Measurements from ENCODE around the gene CAMKMT.
"Not testable (repeated sequence)": the region's sequence is repeated elsewhere in the genome, so short reads cannot be mapped to it uniquely, and the experiment has no call there.

CAMKMT gene

DNA sequence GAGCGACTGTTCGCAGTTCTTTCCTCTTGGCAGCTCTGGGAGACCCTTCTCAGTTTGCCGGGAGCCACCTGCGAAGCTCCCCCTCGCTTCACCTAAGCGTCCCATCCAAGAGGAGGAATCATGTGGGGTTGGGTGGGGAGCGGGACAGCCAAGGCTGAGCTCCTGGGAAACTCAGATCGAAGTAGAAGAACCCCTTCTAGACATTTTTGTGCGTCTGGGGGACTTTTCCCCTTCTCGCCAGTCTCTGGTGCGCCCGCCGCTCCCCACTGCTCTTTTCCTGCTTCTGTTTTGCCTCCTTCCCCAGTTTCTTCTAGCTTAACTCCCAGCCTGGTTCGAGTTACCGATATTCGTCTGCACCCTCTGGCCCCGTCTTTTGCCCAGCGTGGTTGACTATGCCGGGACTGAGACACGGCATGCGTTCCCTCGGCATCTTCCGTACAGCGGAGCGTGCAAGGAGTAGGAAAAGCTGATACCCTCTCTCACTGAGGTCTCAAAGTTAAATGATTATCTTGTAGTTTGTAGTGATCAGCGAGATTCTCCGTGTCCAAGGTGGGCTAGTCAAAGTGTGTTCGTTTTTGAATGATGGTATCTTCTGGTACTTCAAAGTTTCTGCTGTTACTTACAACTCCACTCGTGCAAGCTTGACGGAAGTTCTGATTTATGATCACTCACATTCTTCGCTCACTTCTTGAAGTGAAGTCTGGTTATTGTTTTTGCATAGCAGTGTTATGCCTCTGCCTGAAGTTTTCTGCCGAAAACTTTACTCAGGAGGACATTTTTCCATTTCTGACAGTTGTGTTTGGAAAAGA is 664 bp downstream of the CAMKMT start:
- DNase-seq, result peak; percentile 25

DNA sequence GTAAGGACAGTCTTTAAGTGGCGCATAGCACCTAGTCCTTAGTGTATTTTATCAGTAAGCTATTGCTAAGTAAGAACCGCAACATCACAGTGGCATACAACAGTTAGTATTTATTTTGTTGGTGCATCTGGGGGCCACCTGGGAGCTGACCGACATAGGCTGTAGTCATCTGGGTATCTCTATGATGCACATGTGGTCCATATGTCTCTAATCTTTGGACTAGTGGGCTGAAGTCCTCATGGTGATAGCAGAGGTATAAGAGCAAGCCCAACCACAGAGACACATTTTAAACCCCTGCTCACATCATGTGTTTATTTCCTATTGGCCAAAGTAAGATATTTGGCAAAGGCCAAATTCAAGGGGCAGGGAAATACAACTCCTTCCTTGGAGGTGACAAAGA is 2.9 kb downstream of the CAMKMT start:
- no peak for DNase-seq

DNA sequence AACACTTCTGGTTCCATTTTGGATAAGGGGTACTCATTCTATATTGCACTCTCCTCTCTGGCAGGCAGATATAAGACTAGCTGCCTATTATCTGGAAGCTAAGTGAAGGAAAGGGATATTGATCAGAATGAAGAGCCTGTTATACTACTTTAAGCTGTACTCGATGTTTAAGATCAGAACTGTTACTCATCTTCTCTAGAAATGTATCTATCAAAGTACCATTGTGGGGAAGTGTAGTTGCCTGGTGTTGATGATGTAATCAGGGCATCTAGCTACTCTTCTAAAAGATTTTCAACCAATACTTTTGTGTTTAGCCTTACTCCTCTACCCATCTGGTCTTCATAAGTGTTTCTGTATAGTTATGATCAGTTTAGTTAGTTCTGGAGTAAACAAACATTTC is 5.8 kb downstream of the CAMKMT start:
- no peak for DNase-seq

GRCh38 chr2:44369392-44369791 is 7.6 kb downstream of the CAMKMT start:
- no peak for DNase-seq

DNA sequence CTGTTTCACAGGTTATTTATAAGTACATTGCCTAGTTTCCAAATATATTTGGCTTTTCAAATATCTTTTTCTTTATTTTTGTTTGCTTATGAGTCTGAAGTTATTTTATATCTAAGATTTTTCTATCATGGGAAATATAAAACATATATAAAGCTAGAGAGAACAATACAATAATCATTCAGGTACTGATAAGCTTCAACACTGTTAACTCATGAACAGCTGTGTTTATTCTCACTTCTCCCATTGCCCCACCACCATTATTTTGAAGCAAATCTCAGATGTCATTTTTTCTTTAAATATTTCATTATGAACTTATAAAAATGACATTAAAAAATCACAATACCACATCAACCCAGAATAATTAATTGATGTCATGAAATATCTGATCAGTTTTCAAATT is 9.7 kb downstream of the CAMKMT start:
- DNase-seq, result no peak

DNA sequence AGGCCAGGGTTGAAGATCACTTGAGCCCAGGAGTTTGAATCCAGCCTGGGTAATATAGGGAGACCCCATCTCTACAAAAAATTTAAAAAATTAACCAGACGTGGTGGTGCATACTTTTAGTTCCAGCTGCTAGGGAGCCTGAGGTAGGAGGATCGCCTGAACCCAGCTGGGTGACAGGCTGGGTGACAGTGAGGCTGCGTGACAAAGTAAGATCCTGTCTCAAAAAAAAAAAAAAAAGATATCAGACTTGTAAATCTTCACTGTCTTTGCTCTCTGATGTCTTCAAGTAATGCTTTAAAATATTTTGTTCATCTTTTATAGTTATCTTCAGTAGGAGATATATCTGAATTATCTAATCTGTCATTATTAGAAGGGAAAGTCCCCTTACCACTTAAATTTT is 10.5 kb downstream of the CAMKMT start:
- no peak for DNase-seq

GRCh38 chr2:44377486-44377885 is 15.7 kb downstream of the CAMKMT start:
- DNase-seq, result no peak

DNA sequence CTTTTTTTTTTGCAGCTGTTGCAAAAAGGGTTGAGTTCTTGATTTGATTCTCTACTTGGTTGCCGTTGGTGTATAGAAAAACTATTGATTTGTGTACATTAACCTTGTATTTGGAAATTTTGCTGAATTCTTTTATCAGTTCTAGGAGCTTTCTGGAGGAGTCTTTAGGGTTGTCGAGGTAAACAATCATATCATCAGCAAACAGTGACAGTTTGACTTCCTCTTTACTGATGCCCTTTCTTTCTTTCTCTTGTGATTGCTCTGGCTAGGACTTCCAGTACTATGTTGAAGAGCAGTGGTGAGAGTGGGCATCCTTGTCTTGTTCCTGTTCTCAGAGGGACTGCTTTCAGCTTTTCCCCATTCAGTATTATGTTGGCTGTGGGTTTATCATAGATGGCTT is 23.5 kb downstream of the CAMKMT start:
- DNase-seq, result not testable (repeated sequence)

DNA sequence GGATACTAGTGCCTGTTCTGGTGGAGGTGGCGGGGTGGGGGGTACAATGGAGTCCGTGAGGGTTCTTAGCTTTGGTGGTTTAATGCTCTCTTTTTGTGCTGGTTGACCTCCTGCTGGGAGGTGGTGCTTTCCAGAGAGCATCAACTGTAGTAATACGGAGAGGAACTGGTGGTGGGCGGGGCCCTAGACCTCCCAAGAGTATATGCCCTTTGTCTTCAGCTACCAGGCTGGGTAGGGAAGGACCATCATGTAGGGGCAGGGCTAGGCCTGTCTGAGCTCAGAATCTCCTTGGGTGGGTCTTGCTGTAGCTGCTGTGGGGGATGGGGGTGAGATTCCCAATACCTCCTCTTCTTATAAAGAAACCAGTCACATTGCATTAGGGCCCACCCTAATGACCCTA is 27.1 kb downstream of the CAMKMT start:
- no peak for DNase-seq

GRCh38 chr2:44389895-44390294 is 28.1 kb downstream of the CAMKMT start:
- DNase-seq, result no peak

- DNase-seq, result peak; percentile 34
Observed at GRCh38 chr2:44392338-44392943, 30.7 kb downstream of the CAMKMT start.

DNA sequence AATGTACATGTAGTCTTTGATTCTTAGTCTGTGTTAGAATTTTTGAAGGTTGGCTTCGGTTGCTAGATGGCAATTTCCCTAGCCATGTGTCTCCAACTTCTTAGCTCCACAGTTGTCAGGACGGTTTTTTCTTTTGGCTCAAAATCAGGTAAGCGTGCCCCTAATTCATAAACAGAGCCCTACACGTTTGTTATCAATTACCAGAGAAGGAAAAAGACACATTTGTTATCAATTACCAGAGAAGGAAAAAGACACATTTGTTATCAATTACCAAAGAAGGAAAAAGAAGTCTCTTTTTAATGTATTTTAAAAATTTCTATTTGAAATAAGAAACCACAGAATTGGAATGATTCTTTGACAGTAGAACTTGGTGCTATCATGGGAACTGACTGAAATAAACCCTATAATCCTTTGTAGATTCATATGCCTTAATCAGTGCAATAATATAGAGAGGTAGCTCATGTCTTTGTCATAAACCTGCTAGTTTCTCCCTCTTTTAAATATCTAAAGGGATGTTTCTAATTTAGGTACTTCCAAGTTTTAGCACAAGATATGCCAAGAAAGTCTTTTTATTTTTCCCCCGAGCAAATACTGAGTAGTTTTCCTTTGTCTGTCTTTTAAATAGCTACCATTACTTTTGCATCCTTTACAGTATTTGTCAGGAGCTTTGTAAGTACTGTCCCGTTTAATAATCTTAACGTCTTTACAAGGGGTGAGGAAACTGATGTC is 35.9 kb downstream of the CAMKMT start:
- no peak for DNase-seq

DNA sequence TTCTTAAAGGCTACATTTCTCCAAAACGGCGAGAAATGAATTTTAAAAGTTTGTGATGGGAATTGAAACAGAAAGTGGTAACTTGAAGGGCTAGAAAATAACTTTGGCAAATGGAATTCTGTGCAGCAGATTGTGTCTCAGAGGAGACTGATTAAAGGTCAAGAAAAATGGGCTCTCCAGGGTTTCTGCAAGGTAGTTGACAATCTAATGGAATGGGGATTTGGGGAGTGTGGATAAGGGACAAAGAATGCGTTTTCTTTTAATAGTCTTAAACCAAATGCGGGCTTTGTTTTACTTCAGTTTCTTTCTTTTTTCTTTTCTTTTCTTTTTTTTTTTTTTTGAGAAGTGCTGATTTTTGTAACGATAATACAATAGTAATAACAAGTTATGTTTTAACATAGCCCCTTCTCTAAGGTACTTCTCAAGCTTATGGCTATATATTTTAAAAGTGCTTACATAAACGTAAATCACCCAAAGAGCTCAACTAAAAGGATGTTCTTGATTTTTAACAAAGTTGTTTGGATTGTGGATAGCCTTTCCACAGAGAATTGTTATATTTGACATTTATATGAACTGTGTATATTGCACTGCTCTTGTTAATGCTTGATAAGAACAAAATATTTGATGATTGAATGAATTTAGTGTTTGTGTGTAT is 36.6 kb downstream of the CAMKMT start:
- DNase-seq, result no peak

GRCh38 chr2:44420725-44421124 is 59.0 kb downstream of the CAMKMT start:
- DNase-seq, result no peak

- no peak for DNase-seq
Observed at GRCh38 chr2:44424211-44424610, 62.5 kb downstream of the CAMKMT start.

GRCh38 chr2:44429034-44429433 is 67.3 kb downstream of the CAMKMT start:
- no peak for DNase-seq

DNA sequence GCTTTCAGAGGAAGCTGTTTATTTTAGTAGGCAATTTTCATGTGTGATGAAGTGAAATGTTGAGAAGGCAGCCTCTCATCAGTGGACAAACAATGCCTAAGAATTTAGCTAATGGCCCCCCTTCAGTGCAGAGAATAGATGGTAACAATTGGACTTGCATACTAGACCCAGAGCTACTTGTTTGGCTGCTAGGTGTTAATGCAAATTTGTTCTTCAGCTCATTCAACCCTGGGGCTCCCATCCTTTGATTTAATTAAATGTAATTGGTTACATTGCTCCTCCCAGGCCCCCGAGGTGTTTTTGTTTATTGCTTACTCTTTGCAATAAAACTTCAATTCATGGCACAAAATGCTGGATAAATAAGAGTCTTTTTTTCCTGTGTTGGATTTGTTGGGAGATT is 68.6 kb downstream of the CAMKMT start:
- DNase-seq, result no peak

DNA sequence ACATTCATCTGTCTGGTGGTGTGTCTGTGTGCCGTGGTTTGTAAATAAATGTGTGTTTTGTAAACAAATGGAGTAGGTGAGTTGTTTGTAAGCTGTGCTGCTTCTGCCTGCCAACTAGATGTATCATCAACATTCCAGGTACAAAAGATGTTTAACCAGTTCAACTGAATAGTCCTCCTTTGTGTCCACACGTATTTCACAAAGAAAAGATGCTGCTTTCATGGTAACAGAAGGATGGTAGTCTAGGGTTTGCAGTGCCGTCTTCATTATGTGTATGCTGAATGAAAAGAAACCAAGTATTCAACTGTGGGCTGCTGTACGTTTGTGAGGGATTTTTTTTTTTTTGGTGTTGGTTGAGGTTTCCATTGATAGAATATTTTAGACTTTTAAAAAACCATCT is 72.1 kb downstream of the CAMKMT start:
- no peak for DNase-seq

- no peak for DNase-seq
Observed at GRCh38 chr2:44441200-44441599, 79.5 kb downstream of the CAMKMT start.

- DNase-seq, result no peak
Observed at GRCh38 chr2:44442019-44442418, 80.3 kb downstream of the CAMKMT start.

DNA sequence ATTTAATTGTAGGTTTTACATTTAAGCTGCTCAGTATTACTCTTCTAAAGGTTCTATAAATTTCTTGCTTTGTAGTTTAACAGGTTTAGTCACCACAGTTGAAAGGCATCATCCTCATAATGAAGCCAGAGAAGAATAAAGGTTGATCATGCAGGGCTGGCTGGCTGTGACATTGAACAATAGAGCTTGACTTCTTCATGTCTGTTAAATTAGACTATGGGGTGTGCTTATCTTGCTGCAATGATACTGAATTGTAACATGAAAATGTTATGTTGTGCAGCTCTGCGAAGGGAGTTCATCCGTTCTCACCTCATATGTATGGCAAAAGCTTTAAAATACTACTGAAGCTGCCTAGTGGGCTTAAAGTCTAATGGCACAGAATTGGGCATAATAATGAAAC is 81.8 kb downstream of the CAMKMT start:
- no peak for DNase-seq

DNA sequence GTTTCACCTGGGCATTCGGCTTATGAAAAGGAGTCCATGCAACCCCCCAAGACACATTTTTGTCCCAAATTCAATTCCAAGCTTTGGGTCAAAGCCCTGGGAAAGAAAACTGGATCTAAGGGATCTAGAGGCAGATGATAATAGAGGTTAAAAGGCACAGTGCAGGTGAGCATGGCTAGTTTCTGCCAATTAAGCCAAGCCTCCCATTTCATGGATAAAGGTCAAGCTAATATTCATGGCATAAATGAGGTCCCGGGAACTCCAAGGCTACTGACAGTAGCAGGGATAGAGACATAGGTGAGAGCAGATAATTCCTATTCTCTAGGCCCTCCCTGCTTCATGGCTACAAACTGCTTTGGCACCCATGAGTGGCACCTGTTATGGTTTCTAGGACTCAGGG is 83.1 kb downstream of the CAMKMT start:
- no peak for DNase-seq

DNA sequence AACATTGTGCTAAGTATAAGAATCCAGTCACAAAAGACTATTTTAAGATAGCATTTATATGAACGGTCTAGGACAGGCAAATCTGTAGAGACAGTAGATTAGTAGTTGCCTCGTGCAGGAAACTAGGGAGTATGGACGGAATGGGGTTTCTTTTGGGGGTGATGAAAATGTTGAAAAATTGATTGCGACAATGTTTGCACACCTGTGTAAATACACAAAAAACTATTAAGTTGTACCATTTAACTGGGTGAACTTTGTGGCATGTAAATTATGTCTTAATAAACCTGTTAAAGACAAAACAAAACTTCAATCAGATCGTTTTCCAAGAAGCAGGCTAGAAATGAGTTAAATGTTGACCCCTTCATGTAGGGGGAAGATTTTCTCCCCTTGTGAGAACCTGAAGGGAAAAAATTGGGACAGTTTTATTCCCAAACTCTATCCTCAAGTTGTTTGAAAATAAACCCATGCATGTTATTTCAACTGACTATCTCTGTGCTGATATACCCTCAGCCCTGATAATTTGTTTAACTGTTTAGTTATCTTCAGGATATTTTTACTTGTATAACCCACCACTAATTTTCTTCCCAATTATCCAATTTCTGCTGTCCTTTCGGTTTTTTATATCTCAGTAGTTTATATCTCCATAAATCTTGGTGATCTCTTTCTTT is 87.2 kb downstream of the CAMKMT start:
- DNase-seq, result no peak

Data from activated gamma-delta T cell treated with Interleukin-2 at 50 U/mL for 16 hours (primary cell).